H1 (cell line): ENCODE data around the gene FGGY.

Source experiments
- CEBPB ChIP-seq: IDR thresholded peaks from 2 replicates; pipeline ENCODE4 v1.6.1; 2012; ENCODE audit warnings: low read depth, low read length
- EZH2 ChIP-seq: fragments of 200-600 bp; sonication (generic); IDR thresholded peaks from 2 replicates; pipeline ENCODE4 v1.7.1; 2012; ENCODE audit warnings: low read depth, mild to moderate bottlenecking, moderate library complexity, low read length, inconsistent platforms; ENCODE audit not compliant: severe bottlenecking
- JUN ChIP-seq: IDR thresholded peaks from 2 replicates; pipeline ENCODE4 v1.6.1; 2011; ENCODE audit warnings: low read depth, mild to moderate bottlenecking, improper control_type of control experiment, low read length
- POLR2A ChIP-seq, 2 experiments: IDR thresholded peaks; 1 replicate in 1 of 2; 2 replicates in 1 of 2; pipeline ENCODE4 v1.6.1; 2011; ENCODE audit warnings: low read depth in 2 of 2, low read length in 2 of 2, mild to moderate bottlenecking in 2 of 2; ENCODE audit errors: control extremely low read depth in 1 of 2

DNA sequence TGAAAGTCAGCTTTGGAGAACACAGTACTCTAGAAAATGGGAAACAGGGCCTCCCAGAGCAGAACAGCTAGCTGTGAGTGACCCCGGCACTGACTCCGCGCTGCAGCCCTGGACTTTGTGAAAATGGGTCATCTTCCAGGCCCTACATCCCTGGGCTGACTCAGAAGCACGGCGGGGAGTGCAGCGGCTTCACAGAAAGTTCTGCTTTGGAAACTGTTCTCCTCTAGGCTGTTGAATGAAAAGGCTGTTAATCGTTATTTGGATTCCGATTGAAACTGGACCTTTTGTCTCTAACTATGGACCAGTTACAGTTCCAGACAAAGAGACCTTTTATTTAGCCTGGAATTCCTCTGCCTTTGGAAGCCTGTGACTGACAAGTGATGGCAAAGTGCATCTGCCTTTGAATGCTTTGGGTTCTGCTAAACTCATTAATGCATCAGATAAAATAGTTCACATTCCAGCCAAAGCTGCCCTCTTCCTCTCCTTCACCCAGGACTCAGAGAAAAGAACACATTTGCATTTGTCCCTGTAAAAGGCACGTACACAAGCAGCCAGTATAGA, 372.9 kb downstream of the FGGY start:
- TF ChIP-seq EZH2 (no peak), JUN (no peak), CEBPB (no peak), POLR2A (IDR thresholded peaks at IDR 0.05; ENCODE audit: control extremely low read depth in 1 of 2, low read depth in 2 of 2, low read length in 2 of 2) (no peak)
